Measurements from ENCODE around the gene ZNF771. TPM values are rescaled to one million over a fixed set of nuclear protein-coding genes. Genes with fewer than 3 reads are reported as not detected.

The ZNF771 gene
- total RNA-seq, 1 experiment from 2014 or later, result 11.0 TPM

- CTCF ChIA-PET, result no interaction called here
- no peak overlapping the region for H3K4me3 ChIP-seq (replicated peaks in 1 of 2; ENCODE audit: low read depth in 1 of 2, low read length in 2 of 2)
- DNase-seq (ENCODE audit: low read depth, low spot score) (no peak), ATAC-seq (no peak)
- H3K4me1 ChIP-seq (ENCODE audit: control insufficient read depth in 1 of 2, insufficient read depth in 2 of 2, low read length in 2 of 2), result peaks cover 26 to 43% of the 10 kb centered on the region in 2 experiments
- peaks cover 11% of the 10 kb centered on the region for H3K79me2 ChIP-seq (ENCODE audit: insufficient read depth, low read length)
- no TSS peak for BruUV-seq (replicated peaks)
- no peaks in the 10 kb centered on the region for H3K9me3 ChIP-seq (ENCODE audit: control insufficient read depth in 1 of 2, insufficient read depth in 1 of 2, low read depth in 1 of 2, low read length in 2 of 2)
- RAD21 ChIA-PET (ENCODE audit: low non-redundant PET in 1 of 2, low total read pairs in 2 of 2, uncharacterized antibody in 2 of 2, unreplicated experiment in 2 of 2), result no interaction called here
- H3K27ac ChIP-seq (ENCODE audit: low read depth, low read length), result no peak overlapping the region
- no peak overlapping the region for H3K9ac ChIP-seq (ENCODE audit: low read length)
- H3K9me2 ChIP-seq (ENCODE audit: insufficient read depth), result no peaks in the 10 kb centered on the region
- peaks cover 2 to 18% of the 10 kb centered on the region in 2 experiments; a peak in 3 of 4 replicates for H3K36me3 ChIP-seq (ENCODE audit: control insufficient read depth in 1 of 2, insufficient read depth in 2 of 2, low read length in 2 of 2)
- no peaks in the 10 kb centered on the region for H4K20me1 ChIP-seq (ENCODE audit: insufficient read depth)
- no peaks in the 10 kb centered on the region for H3K27me3 ChIP-seq (ENCODE audit: insufficient read depth, low read length)
- H2AFZ ChIP-seq (ENCODE audit: low read depth, low read length, poor library complexity, severe bottlenecking), result no peak overlapping the region
- TF ChIP-seq FOSL1 (IDR thresholded peaks at IDR 0.05; ENCODE audit: low read depth), result no peak
- TF ChIP-seq RAD21 (IDR thresholded peaks at IDR 0.05; ENCODE audit: low read depth), result no peak
- TF ChIP-seq, protein P1, sequence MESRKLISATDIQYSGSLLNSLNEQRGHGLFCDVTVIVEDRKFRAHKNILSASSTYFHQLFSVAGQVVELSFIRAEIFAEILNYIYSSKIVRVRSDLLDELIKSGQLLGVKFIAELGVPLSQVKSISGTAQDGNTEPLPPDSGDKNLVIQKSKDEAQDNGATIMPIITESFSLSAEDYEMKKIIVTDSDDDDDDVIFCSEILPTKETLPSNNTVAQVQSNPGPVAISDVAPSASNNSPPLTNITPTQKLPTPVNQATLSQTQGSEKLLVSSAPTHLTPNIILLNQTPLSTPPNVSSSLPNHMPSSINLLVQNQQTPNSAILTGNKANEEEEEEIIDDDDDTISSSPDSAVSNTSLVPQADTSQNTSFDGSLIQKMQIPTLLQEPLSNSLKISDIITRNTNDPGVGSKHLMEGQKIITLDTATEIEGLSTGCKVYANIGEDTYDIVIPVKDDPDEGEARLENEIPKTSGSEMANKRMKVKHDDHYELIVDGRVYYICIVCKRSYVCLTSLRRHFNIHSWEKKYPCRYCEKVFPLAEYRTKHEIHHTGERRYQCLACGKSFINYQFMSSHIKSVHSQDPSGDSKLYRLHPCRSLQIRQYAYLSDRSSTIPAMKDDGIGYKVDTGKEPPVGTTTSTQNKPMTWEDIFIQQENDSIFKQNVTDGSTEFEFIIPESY (IDR thresholded peaks at IDR 0.05; ENCODE audit: extremely low read depth, insufficient replicate concordance, low read length), result no peak
- TF ChIP-seq, protein P2, sequence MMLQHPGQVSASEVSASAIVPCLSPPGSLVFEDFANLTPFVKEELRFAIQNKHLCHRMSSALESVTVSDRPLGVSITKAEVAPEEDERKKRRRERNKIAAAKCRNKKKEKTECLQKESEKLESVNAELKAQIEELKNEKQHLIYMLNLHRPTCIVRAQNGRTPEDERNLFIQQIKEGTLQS (IDR thresholded peaks at IDR 0.05), result no peak
- TF ChIP-seq SP1 (IDR thresholded peaks at IDR 0.05; ENCODE audit: low read depth), result no peak
- no peak for TF ChIP-seq TCF7L2 (IDR thresholded peaks at IDR 0.05; ENCODE audit: borderline replicate concordance, extremely low read depth, insufficient read depth, insufficient read length)
- TF ChIP-seq EGR1 (IDR thresholded peaks at IDR 0.05; ENCODE audit: low read depth), result no peak
- TF ChIP-seq MAX (IDR thresholded peaks at IDR 0.05), result no peak
- no peak for TF ChIP-seq EZH2phosphoT487 (IDR thresholded peaks at IDR 0.05; ENCODE audit: borderline replicate concordance)
- no peak for TF ChIP-seq ELF1 (IDR thresholded peaks at IDR 0.05; ENCODE audit: borderline replicate concordance, low read depth)
- TF ChIP-seq POLR2AphosphoS5 (IDR thresholded peaks at IDR 0.05; ENCODE audit: low read depth, low read length), result no peak
- intact Hi-C loops (cut with micrococcal nuclease), result no loop called here
- H3K4me2 ChIP-seq (ENCODE audit: low read length), result no peak overlapping the region
- POLR2A ChIA-PET, result no interaction called here
Observed at GRCh38 chr16:30401768-30402425, 5.5 kb upstream of the ZNF771 start.
